ENCODE measurements around the gene METAP1.
"Not testable (repeated sequence)": the region's sequence is repeated elsewhere in the genome, so short reads cannot be mapped to it uniquely, and the experiment has no call there.

Gene METAP1

DNA sequence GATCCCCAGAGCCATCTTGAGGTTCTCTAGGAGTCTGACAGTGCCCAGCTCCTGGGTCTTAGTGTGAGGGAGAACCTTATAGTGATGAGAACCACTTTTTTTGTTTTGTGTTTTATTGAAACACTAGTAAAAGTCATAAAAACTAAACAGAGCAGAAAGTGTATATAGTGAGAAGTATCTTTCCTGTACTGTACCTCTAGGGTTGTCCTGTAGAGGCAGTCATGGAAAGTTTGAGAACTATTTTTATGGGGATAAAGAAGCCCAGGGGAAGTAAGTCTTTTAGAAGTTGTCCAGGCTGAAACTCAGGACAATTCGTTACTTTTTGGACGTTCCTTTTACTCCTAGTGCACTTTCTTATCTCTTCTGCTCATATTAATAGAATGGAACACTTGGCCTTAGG is 52.2 kb downstream of the METAP1 start:
- no peaks in the 10 kb centered on the region for H3K4me1 ChIP-seq (ENCODE audit: control insufficient read depth in 2 of 2, insufficient read depth in 2 of 2, low read length in 2 of 2)
- H3K36me3 ChIP-seq (ENCODE audit: control insufficient read depth in 2 of 2, insufficient read depth in 2 of 2, low read length in 2 of 2), result peaks cover 20 to 37% of the 10 kb centered on the region in 2 donors
- no peak overlapping the region for H3K27ac ChIP-seq (ENCODE audit: low read depth in 2 of 2, low read length in 2 of 2)
- no peaks in the 10 kb centered on the region for H3K9me3 ChIP-seq (ENCODE audit: control insufficient read depth in 2 of 2, low read length in 2 of 2)
- H3K4me3 ChIP-seq (ENCODE audit: low read length in 2 of 2), result no peak overlapping the region
- H3K27me3 ChIP-seq (ENCODE audit: control insufficient read depth in 2 of 2, insufficient read depth in 2 of 2, low read length in 2 of 2), result no peaks in the 10 kb centered on the region
- H3K9ac ChIP-seq (ENCODE audit: low read depth in 1 of 2, low read length in 2 of 2), result no peak overlapping the region

GRCh38 chr4:99052902-99053301 is 57.4 kb downstream of the METAP1 start:
- Histone ChIP-seq H3K27ac (ENCODE audit: low read depth in 2 of 2, low read length in 2 of 2) (no peak overlapping the region), H3K9me3 (ENCODE audit: control insufficient read depth in 2 of 2, low read length in 2 of 2) (no peaks in the 10 kb centered on the region), H3K27me3 (ENCODE audit: control insufficient read depth in 2 of 2, insufficient read depth in 2 of 2, low read length in 2 of 2) (no peaks in the 10 kb centered on the region), H3K4me3 (ENCODE audit: low read length in 2 of 2) (no peak overlapping the region), H3K4me1 (ENCODE audit: control insufficient read depth in 2 of 2, insufficient read depth in 2 of 2, low read length in 2 of 2) (peaks cover 0 to 5% of the 10 kb centered on the region in 2 donors), H3K9ac (ENCODE audit: low read depth in 1 of 2, low read length in 2 of 2) (no peak overlapping the region), H3K36me3 (ENCODE audit: control insufficient read depth in 2 of 2, insufficient read depth in 2 of 2, low read length in 2 of 2) (peaks cover 20 to 31% of the 10 kb centered on the region in 2 donors)

GRCh38 chr4:99054428-99054994 is 59.0 kb downstream of the METAP1 start:
- H3K4me3 ChIP-seq (ENCODE audit: low read length in 2 of 2), result no peak overlapping the region
- no peaks in the 10 kb centered on the region for H3K9me3 ChIP-seq (ENCODE audit: control insufficient read depth in 2 of 2, low read length in 2 of 2)
- H3K27ac ChIP-seq (ENCODE audit: low read depth in 2 of 2, low read length in 2 of 2), result no peak overlapping the region
- H3K36me3 ChIP-seq (ENCODE audit: control insufficient read depth in 2 of 2, insufficient read depth in 2 of 2, low read length in 2 of 2), result peaks cover 28% of the 10 kb centered on the region in 2 donors
- peaks cover 0 to 5% of the 10 kb centered on the region in 2 donors for H3K4me1 ChIP-seq (ENCODE audit: control insufficient read depth in 2 of 2, insufficient read depth in 2 of 2, low read length in 2 of 2)
- H3K9ac ChIP-seq (ENCODE audit: low read depth in 1 of 2, low read length in 2 of 2), result no peak overlapping the region
- no peaks in the 10 kb centered on the region for H3K27me3 ChIP-seq (ENCODE audit: control insufficient read depth in 2 of 2, insufficient read depth in 2 of 2, low read length in 2 of 2)

- Histone ChIP-seq H3K36me3 (ENCODE audit: control insufficient read depth in 2 of 2, insufficient read depth in 2 of 2, low read length in 2 of 2) (peaks cover 26 to 27% of the 10 kb centered on the region in 2 donors), H3K9ac (ENCODE audit: low read depth in 1 of 2, low read length in 2 of 2) (no peak overlapping the region), H3K9me3 (ENCODE audit: control insufficient read depth in 2 of 2, low read length in 2 of 2) (no peaks in the 10 kb centered on the region), H3K27ac (ENCODE audit: low read depth in 2 of 2, low read length in 2 of 2) (no peak overlapping the region), H3K27me3 (ENCODE audit: control insufficient read depth in 2 of 2, insufficient read depth in 2 of 2, low read length in 2 of 2) (no peaks in the 10 kb centered on the region), H3K4me3 (ENCODE audit: low read length in 2 of 2) (no peak overlapping the region), H3K4me1 (ENCODE audit: control insufficient read depth in 2 of 2, insufficient read depth in 2 of 2, low read length in 2 of 2) (peaks cover 0 to 5% of the 10 kb centered on the region in 2 donors)
These were observed 62.7 kb downstream of the METAP1 start for GRCh38 chr4:99058228-99058627.

DNA sequence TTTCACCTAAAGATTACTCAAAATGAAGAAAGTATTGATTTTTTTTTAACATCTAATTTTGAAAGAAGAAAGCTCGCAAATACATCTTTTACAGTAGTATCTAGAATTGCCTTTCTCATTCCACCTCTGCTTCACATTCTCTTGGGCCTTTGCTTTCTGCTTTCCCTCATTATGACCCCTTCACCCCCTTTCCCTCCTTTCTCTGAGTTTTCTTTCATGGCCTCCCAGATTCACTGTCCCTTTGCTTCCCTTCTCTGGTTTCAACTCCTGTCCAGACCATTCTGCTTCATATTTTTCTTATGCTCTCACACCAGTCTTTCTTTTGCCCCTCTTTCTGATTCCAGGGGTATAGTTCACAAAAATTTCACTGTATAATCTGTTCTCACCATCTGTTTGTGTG is 64.0 kb downstream of the METAP1 start:
- Histone ChIP-seq H3K4me1 (ENCODE audit: control insufficient read depth in 2 of 2, insufficient read depth in 2 of 2, low read length in 2 of 2) (peaks cover 0 to 5% of the 10 kb centered on the region in 2 donors), H3K9ac (ENCODE audit: low read depth in 1 of 2, low read length in 2 of 2) (no peak overlapping the region), H3K4me3 (ENCODE audit: low read length in 2 of 2) (no peak overlapping the region), H3K36me3 (ENCODE audit: control insufficient read depth in 2 of 2, insufficient read depth in 2 of 2, low read length in 2 of 2) (peaks cover 23 to 27% of the 10 kb centered on the region in 2 donors), H3K27ac (ENCODE audit: low read depth in 2 of 2, low read length in 2 of 2) (no peak overlapping the region), H3K9me3 (ENCODE audit: control insufficient read depth in 2 of 2, low read length in 2 of 2) (no peaks in the 10 kb centered on the region), H3K27me3 (ENCODE audit: control insufficient read depth in 2 of 2, insufficient read depth in 2 of 2, low read length in 2 of 2) (no peaks in the 10 kb centered on the region)

DNA sequence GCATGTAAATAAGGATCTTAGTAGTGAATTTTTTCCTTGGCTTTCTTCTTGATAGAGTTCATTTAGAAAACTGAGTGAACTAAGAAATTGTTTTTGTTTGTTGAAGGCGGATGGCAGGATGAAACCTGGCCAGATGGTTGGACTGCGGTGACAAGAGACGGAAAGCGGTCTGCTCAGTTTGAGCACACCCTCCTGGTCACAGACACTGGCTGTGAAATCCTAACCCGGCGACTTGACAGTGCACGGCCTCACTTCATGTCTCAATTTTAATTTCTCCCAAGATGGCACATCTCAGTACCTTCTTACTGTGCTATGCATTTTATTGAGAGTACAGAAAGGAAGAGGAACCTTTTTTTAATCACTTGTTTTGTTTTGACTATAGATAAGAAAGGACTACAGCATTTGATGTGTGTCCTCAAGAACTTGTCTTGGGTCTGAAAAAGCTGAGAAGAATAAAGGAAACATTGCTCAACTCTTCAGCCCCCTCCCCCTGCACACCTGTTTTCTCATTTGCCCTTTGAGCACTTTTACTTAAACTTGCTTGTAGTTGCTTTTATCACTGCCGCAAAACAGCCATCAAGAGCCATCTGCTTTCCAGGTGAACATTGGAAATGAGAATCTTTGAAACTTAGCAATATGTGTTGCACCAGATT is 65.7 kb downstream of the METAP1 start:
- no peaks in the 10 kb centered on the region for H3K4me1 ChIP-seq (ENCODE audit: control insufficient read depth in 2 of 2, insufficient read depth in 2 of 2, low read length in 2 of 2)
- no peak overlapping the region for H3K4me3 ChIP-seq (ENCODE audit: low read length in 2 of 2)

DNA sequence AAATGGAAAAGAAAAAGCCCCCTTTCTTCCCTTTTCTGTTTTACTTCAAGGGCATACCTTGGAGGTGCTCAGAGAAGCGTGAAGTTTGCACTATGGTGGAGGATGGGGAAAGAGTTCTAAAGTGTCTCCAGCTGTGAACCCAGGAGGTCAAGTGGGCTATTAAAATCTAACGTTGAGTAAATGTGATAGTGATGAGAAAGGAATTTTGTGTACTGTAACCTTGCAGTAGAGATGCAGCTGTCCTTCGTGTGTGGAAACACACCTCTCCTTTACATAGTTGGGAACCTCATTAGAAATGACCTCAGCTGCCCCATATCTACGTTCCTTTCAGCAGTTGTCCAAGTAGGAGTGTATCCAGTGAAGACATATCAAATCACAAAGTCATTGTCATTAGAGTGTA is 66.6 kb downstream of the METAP1 start:
- Histone ChIP-seq H3K9ac (ENCODE audit: low read depth in 1 of 2, low read length in 2 of 2) (no peak overlapping the region), H3K4me1 (ENCODE audit: control insufficient read depth in 2 of 2, insufficient read depth in 2 of 2, low read length in 2 of 2) (no peaks in the 10 kb centered on the region), H3K9me3 (ENCODE audit: control insufficient read depth in 2 of 2, low read length in 2 of 2) (no peaks in the 10 kb centered on the region), H3K4me3 (ENCODE audit: low read length in 2 of 2) (no peak overlapping the region), H3K36me3 (ENCODE audit: control insufficient read depth in 2 of 2, insufficient read depth in 2 of 2, low read length in 2 of 2) (peaks cover 27 to 33% of the 10 kb centered on the region in 2 donors), H3K27me3 (ENCODE audit: control insufficient read depth in 2 of 2, insufficient read depth in 2 of 2, low read length in 2 of 2) (no peaks in the 10 kb centered on the region), H3K27ac (ENCODE audit: low read depth in 2 of 2, low read length in 2 of 2) (no peak overlapping the region)

More for the DNA sequence above, 65.7 kb downstream of the METAP1 start:
- H3K9me3 ChIP-seq (ENCODE audit: control insufficient read depth in 2 of 2, low read length in 2 of 2), result no peaks in the 10 kb centered on the region
- H3K27ac ChIP-seq (ENCODE audit: low read depth in 2 of 2, low read length in 2 of 2), result no peak overlapping the region
- H3K36me3 ChIP-seq (ENCODE audit: control insufficient read depth in 2 of 2, insufficient read depth in 2 of 2, low read length in 2 of 2), result peaks cover 23 to 28% of the 10 kb centered on the region in 2 donors
- no peaks in the 10 kb centered on the region for H3K27me3 ChIP-seq (ENCODE audit: control insufficient read depth in 2 of 2, insufficient read depth in 2 of 2, low read length in 2 of 2)
- no peak overlapping the region for H3K9ac ChIP-seq (ENCODE audit: low read depth in 1 of 2, low read length in 2 of 2)

DNA sequence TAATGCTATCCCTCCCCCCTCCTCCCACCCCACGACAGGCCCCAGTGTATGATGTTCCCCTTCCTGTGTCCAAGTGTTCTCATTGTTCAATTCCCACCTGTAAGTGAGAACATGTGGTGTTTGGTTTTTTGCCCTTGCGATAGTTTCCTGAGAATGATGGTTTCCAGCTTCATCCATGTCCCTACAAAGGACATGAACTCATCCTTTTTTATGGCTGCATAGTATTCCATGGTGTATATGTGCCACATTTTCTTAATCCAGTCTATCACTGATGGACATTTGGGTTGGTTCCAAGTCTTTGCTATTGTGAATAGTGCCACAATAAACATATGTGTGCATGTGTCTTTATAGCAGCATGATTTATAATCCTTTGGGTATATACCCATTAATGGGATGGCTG is 70.0 kb downstream of the METAP1 start:
- H3K9me3 ChIP-seq (ENCODE audit: control insufficient read depth in 2 of 2, low read length in 2 of 2); H3K4me3 ChIP-seq (ENCODE audit: low read length in 2 of 2); H3K27ac ChIP-seq (ENCODE audit: low read depth in 2 of 2, low read length in 2 of 2); H3K27me3 ChIP-seq (ENCODE audit: control insufficient read depth in 2 of 2, insufficient read depth in 2 of 2, low read length in 2 of 2); H3K9ac ChIP-seq (ENCODE audit: low read depth in 1 of 2, low read length in 2 of 2); H3K4me1 ChIP-seq (ENCODE audit: control insufficient read depth in 2 of 2, insufficient read depth in 2 of 2, low read length in 2 of 2): not testable (repeated sequence)
- H3K36me3 ChIP-seq (ENCODE audit: control insufficient read depth in 2 of 2, insufficient read depth in 2 of 2, low read length in 2 of 2), result peaks cover 23 to 26% of the 10 kb centered on the region in 2 donors

GRCh38 chr4:99067617-99068016 is 72.1 kb downstream of the METAP1 start:
- Histone ChIP-seq H3K27ac (ENCODE audit: low read depth in 2 of 2, low read length in 2 of 2) (no peak overlapping the region), H3K4me1 (ENCODE audit: control insufficient read depth in 2 of 2, insufficient read depth in 2 of 2, low read length in 2 of 2) (no peaks in the 10 kb centered on the region), H3K27me3 (ENCODE audit: control insufficient read depth in 2 of 2, insufficient read depth in 2 of 2, low read length in 2 of 2) (no peaks in the 10 kb centered on the region), H3K9ac (ENCODE audit: low read depth in 1 of 2, low read length in 2 of 2) (no peak overlapping the region), H3K36me3 (ENCODE audit: control insufficient read depth in 2 of 2, insufficient read depth in 2 of 2, low read length in 2 of 2) (peaks cover 26 to 30% of the 10 kb centered on the region in 2 donors), H3K9me3 (ENCODE audit: control insufficient read depth in 2 of 2, low read length in 2 of 2) (no peaks in the 10 kb centered on the region), H3K4me3 (ENCODE audit: low read length in 2 of 2) (no peak overlapping the region)

DNA sequence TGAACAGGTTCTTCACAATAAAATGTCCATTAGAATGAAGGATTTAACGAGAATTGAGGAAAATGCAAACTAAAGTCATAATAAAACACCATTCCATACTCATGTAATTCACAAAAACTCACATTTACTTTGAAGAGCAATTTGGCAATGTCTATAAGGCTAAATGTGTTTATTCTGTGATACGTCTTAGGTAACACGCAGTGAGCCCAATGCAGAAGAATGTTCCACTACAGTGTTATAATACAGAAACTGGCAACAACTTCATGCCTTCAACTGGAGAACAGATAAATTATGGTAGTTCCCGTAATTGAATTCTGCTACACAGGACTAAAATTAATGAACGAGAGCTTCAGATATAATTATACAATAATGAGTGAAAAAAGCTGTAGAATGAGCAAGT is 75.6 kb downstream of the METAP1 start:
- Histone ChIP-seq H3K9me3 (ENCODE audit: control insufficient read depth in 2 of 2, low read length in 2 of 2) (no peaks in the 10 kb centered on the region), H3K36me3 (ENCODE audit: control insufficient read depth in 2 of 2, insufficient read depth in 2 of 2, low read length in 2 of 2) (peaks cover 49 to 53% of the 10 kb centered on the region in 2 donors), H3K9ac (ENCODE audit: low read depth in 1 of 2, low read length in 2 of 2) (no peak overlapping the region), H3K4me1 (ENCODE audit: control insufficient read depth in 2 of 2, insufficient read depth in 2 of 2, low read length in 2 of 2) (peaks cover 0 to 3% of the 10 kb centered on the region in 2 donors), H3K27me3 (ENCODE audit: control insufficient read depth in 2 of 2, insufficient read depth in 2 of 2, low read length in 2 of 2) (no peaks in the 10 kb centered on the region), H3K27ac (ENCODE audit: low read depth in 2 of 2, low read length in 2 of 2) (no peak overlapping the region), H3K4me3 (ENCODE audit: low read length in 2 of 2) (no peak overlapping the region)
